ENCODE results near the gene MPPED1. TPM values are rescaled to one million over a fixed set of nuclear protein-coding genes. Genes with fewer than 3 reads are reported as not detected.

Gene MPPED1
- polyA plus RNA-seq, 1 of the 3 experiments (the other 2 are of a cell fraction) = 0.03 TPM

DNA sequence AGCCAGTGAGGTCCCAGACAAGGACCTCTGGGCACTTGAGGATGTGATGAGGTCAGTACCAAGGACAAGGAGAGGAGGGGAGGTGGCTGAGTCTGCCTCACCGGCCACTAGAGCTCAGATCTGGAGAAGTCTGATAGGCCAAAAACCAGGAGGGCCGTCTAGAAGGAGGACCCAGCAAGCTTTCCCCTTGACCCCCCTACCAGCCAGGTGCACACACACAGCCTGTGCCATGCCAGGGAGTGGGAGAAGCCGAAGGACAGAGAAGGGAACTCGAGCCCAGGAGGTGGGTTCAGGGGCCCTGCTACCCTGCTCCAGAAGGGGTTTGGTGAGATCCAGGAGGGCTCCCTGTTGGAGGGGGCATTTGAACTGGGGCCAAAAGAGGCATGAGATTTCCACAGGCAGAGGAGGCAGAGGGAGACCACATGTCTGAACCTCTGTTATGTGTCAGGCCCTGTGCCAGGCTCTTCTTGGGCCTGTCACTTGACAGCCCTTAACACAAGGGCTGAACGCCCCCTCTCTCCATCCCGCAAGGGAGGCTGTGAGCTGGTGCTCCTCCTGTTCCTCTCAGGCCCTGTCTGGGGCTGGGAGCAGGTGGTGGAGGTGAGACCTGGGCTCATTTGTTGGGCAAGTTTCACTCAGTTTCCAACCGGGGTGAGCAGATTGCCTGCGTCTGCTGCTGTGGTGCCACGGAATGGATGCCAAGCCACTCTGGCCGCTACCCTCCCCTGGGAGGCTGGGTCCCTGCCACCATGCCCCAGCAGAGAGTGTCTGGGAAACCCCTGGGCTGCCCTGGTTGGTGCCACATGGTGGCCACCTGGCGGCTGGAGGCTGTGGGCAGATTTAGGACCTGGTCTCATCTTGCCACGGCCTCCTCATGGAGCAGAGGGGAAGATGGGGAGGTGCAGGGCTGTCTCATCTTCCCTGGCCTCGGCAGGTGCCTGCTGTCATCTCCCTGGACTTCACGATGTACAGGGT is 65.2 kb downstream of the MPPED1 start:
- H3K36me3 ChIP-seq (replicated peaks in 1 of 2; ENCODE audit: control insufficient read depth in 1 of 2, insufficient read depth in 2 of 2, low read length in 1 of 2) = no peaks in the 10 kb centered on the region
- POLR2A ChIA-PET = no interaction called here
- H3K27ac ChIP-seq (ENCODE audit: low read depth in 2 of 2, low read length in 1 of 2) = no peak overlapping the region
- H3K4me3 ChIP-seq (ENCODE audit: low read depth in 2 of 2, low read length in 1 of 2) = no peak overlapping the region
- H3F3A ChIP-seq (replicated peaks; ENCODE audit: insufficient read depth) = no peaks in the 10 kb centered on the region
- no peaks in the 10 kb centered on the region for H3K9me3 ChIP-seq
- no peaks in the 10 kb centered on the region for H3K79me2 ChIP-seq (ENCODE audit: insufficient read depth)
- H3K4me1 ChIP-seq (ENCODE audit: control insufficient read depth in 1 of 2, insufficient read depth in 2 of 2, low read depth in 1 of 2, low read length in 1 of 2) = no peaks in the 10 kb centered on the region
- no peaks in the 10 kb centered on the region for H3K27me3 ChIP-seq (ENCODE audit: insufficient read depth)
- H3K9me2 ChIP-seq = no peaks in the 10 kb centered on the region
- no peak overlapping the region for H3K4me2 ChIP-seq
- H2AFZ ChIP-seq (ENCODE audit: low read depth) = no peak overlapping the region
- TF ChIP-seq RCOR1 (IDR thresholded peaks at IDR 0.05; ENCODE audit: low read length) = no peak
- TF ChIP-seq FOSL2 (IDR thresholded peaks at IDR 0.05; ENCODE audit: borderline replicate concordance, low read depth) = no peak
- no peak for TF ChIP-seq RFX5 (IDR thresholded peaks at IDR 0.05; ENCODE audit: low read length)
- TF ChIP-seq, protein P1, sequence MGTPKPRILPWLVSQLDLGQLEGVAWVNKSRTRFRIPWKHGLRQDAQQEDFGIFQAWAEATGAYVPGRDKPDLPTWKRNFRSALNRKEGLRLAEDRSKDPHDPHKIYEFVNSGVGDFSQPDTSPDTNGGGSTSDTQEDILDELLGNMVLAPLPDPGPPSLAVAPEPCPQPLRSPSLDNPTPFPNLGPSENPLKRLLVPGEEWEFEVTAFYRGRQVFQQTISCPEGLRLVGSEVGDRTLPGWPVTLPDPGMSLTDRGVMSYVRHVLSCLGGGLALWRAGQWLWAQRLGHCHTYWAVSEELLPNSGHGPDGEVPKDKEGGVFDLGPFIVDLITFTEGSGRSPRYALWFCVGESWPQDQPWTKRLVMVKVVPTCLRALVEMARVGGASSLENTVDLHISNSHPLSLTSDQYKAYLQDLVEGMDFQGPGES (IDR thresholded peaks at IDR 0.05; ENCODE audit: low read depth, low read length) = no peak
- no peak for DNase-seq
- H3K9ac ChIP-seq = no peak overlapping the region
- H4K20me1 ChIP-seq (ENCODE audit: insufficient read depth) = no peaks in the 10 kb centered on the region
- CTCF ChIA-PET = interaction anchor here (1.2 kb wide), 1 partner anchor 406 kb away, joined by 3 read pairs; no protein-coding TSS in a partner anchor
- WGBS (ENCODE audit: low lambda C conversion rate) = 94% methylated on average over 2 of the region's 14 CpGs

- Histone ChIP-seq H3K9me2 (no peaks in the 10 kb centered on the region), H4K20me1 (ENCODE audit: insufficient read depth) (no peaks in the 10 kb centered on the region), H3K36me3 (replicated peaks in 1 of 2; ENCODE audit: control insufficient read depth in 1 of 2, insufficient read depth in 2 of 2, low read length in 1 of 2) (no peaks in the 10 kb centered on the region), H3K27ac (ENCODE audit: low read depth in 2 of 2, low read length in 1 of 2) (no peak overlapping the region), H3K79me2 (ENCODE audit: insufficient read depth) (no peaks in the 10 kb centered on the region), H3K27me3 (ENCODE audit: insufficient read depth) (no peaks in the 10 kb centered on the region), H3K9ac (no peak overlapping the region), H3K4me1 (ENCODE audit: control insufficient read depth in 1 of 2, insufficient read depth in 2 of 2, low read depth in 1 of 2, low read length in 1 of 2) (no peaks in the 10 kb centered on the region), H2AFZ (ENCODE audit: low read depth) (no peak overlapping the region), H3K9me3 (no peaks in the 10 kb centered on the region), H3F3A (replicated peaks; ENCODE audit: insufficient read depth) (no peaks in the 10 kb centered on the region), H3K4me3 (ENCODE audit: low read depth in 2 of 2, low read length in 1 of 2) (no peak overlapping the region), H3K4me2 (no peak overlapping the region)
- no peak for DNase-seq
- POLR2A ChIA-PET = no interaction called here
- TF ChIP-seq, protein P2, sequence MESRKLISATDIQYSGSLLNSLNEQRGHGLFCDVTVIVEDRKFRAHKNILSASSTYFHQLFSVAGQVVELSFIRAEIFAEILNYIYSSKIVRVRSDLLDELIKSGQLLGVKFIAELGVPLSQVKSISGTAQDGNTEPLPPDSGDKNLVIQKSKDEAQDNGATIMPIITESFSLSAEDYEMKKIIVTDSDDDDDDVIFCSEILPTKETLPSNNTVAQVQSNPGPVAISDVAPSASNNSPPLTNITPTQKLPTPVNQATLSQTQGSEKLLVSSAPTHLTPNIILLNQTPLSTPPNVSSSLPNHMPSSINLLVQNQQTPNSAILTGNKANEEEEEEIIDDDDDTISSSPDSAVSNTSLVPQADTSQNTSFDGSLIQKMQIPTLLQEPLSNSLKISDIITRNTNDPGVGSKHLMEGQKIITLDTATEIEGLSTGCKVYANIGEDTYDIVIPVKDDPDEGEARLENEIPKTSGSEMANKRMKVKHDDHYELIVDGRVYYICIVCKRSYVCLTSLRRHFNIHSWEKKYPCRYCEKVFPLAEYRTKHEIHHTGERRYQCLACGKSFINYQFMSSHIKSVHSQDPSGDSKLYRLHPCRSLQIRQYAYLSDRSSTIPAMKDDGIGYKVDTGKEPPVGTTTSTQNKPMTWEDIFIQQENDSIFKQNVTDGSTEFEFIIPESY (IDR thresholded peaks at IDR 0.05; ENCODE audit: borderline replicate concordance, low read depth) = no peak
- no CpG with 5 or more reads among the region's 7 CpGs for WGBS (ENCODE audit: low lambda C conversion rate)
- CTCF ChIA-PET = interaction anchor here (1.2 kb wide), 1 partner anchor 405 kb away, joined by 3 read pairs; no protein-coding TSS in a partner anchor
Measured at GRCh38 chr22:43477966-43478365, 66.2 kb downstream of the MPPED1 start.
